Ovary (tissue), 9 donors: ENCODE measurements around the gene ENG. TPM values are rescaled to one million over a fixed set of nuclear protein-coding genes. Genes with fewer than 3 reads are reported as not detected.
A peak's percentile ranks its signal among the peaks of the same experiment; 100 is the strongest.
"Not testable (repeated sequence)": the region's sequence is repeated elsewhere in the genome, so short reads cannot be mapped to it uniquely, and the experiment has no call there.

Experiments
- DNase-seq, 5 donors: peaks; one replicate each; pipeline ENCODE4 v3.0.0-alpha.2; 2019 to 2020
- H3K27ac ChIP-seq, 2 donors: fragments of 200-600 bp; one replicate each; pipeline versions ENCODE4 v1.5.1 to v1.8.0; 2019 to 2022
- H3K27me3 ChIP-seq: fragments of 200-600 bp; one replicate; pipeline ENCODE4 v1.8.0; 2022
- H3K36me3 ChIP-seq: fragments of 200-600 bp; sonication (generic); one replicate; pipeline ENCODE4 v1.5.1; 2019
- H3K4me1 ChIP-seq: one replicate; pipeline ENCODE4 v1.8.1; 2013; ENCODE audit warnings: mild to moderate bottlenecking, moderate library complexity; ENCODE audit not compliant: insufficient read depth
- H3K4me3 ChIP-seq: fragments of 200-600 bp; sonication (generic); one replicate; pipeline ENCODE4 v1.5.1; 2017
- H3K9me3 ChIP-seq, 2 donors: fragments of 200-600 bp in 1 of 2; sonication (generic) in 1 of 2; one replicate each; pipeline versions ENCODE4 v1.5.1 to v1.8.1; 2013 to 2019; ENCODE audit warnings: mild to moderate bottlenecking in 1 of 2, moderate library complexity in 1 of 2
- EP300 ChIP-seq: sonication (generic); formaldehyde crosslinking; IDR thresholded peaks from one replicate; pipeline ENCODE4 v1.6.1; 2017; ENCODE audit warnings: antibody characterized with exemption
- POLR2A ChIP-seq: fragments of 450-650 bp; IDR thresholded peaks from one replicate; pipeline ENCODE4 v1.6.1; 2017; ENCODE audit warnings: antibody characterized with exemption, mild to moderate bottlenecking, moderate library complexity
- WGBS, 3 donors: extraction: QIAGEN DNeasy Blood & Tissue Kit in 1 of 3; methylation state at CpG; one replicate each; pipeline versions ENCODE4 v1.1.5 to v1.1.7; 2013 to 2017; 5-methylcytosine and 5-hydroxymethylcytosine counted together
- intact Hi-C, 4 donors: fragments of 100-400 bp; cut with DNase I; formaldehyde crosslinking; loops; one replicate each; pipeline versions ENCODE4 v1.11.0 to v1.15.1; 2022 to 2023
- polyA plus RNA-seq, 2 donors: library from polyadenylated mRNA; stranded (reverse); fragments of 200-250 nt in 1 of 2; fragments of 350-450 nt in 1 of 2; fragmentation: Illumina TruSeq in 1 of 2; extraction: RNeasy Lipid Tissue Mini Kit (QIAGEN cat#74804) in 1 of 2; gene quantifications; one replicate each; pipeline ENCODE4 v1.2.3, GENCODE V29; 2013 to 2014
- total RNA-seq, 7 donors: library from RNA; depleted of rRNA in 2 of 7; stranded (reverse); fragments of >200 nt in 2 of 7; fragmentation: NEBNext Ultra II Directional in 3 of 7; extraction: Animal tissue kit (Norgen Biotek cat#: 25700) in 3 of 7; gene quantifications; one replicate each; pipeline versions ENCODE4 v1.1.0 to v1.2.4, GENCODE V29; 2016 to 2023
- TF ChIP-seq, protein P1 (sequence below), 3 donors: fragments of 450-650 bp in 2 of 3; fragments of 200-600 bp in 1 of 3; IDR thresholded peaks; one replicate each; pipeline versions ENCODE4 v1.5.1 to v1.8.0; 2016 to 2022; ENCODE audit warnings: antibody characterized with exemption in 3 of 3, mild to moderate bottlenecking in 1 of 3
- donor health status: DM: no; HTN: no; CAD: no; lungs with moderate emphysema.
- donor health status: DM: no; HTN: no; CAD: no.
- donor health status: Bipolar disorder and iron deficiency.
- donor health status: DM: yes; HTN: yes; CAD: no.
- donor health status: DM: no; HTN: no; CAD: no.
- donor health status: DM: yes; HTN: yes; CAD: no.

ENG gene
- total and polyA plus RNA-seq, 9 donors = 54.7 to 298 (median 191) TPM

DNA sequence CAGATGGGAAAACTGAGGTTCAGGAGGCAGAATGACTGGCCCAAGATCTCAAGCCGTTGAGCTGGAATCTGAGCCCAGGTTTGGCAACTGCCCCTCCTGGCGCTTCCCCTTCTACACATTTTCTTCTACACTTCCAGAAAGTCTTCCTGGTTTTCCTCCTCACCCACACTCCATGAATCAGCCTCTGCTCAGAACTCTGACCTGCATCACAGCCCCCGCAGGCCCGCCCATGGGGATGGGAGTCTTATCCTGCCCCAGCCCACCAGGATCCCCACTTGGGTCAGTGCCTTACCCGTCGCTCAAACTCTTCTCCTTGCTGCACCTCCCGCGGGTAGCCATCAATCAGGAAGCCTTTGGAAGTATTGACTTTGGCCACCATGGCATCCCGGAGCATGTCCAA, 17.1 kb upstream of the ENG start:
- H3K4me3 ChIP-seq = no peak overlapping the region
- no peak for TF ChIP-seq EP300
- no peak for TF ChIP-seq POLR2A
- TF ChIP-seq, protein P1, sequence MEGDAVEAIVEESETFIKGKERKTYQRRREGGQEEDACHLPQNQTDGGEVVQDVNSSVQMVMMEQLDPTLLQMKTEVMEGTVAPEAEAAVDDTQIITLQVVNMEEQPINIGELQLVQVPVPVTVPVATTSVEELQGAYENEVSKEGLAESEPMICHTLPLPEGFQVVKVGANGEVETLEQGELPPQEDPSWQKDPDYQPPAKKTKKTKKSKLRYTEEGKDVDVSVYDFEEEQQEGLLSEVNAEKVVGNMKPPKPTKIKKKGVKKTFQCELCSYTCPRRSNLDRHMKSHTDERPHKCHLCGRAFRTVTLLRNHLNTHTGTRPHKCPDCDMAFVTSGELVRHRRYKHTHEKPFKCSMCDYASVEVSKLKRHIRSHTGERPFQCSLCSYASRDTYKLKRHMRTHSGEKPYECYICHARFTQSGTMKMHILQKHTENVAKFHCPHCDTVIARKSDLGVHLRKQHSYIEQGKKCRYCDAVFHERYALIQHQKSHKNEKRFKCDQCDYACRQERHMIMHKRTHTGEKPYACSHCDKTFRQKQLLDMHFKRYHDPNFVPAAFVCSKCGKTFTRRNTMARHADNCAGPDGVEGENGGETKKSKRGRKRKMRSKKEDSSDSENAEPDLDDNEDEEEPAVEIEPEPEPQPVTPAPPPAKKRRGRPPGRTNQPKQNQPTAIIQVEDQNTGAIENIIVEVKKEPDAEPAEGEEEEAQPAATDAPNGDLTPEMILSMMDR (IDR thresholded peaks at IDR 0.05) = no peak
- H3K4me1 ChIP-seq = peaks cover 33% of the 10 kb centered on the region
- DNase-seq = peak in 1 of 5 donors; percentile 11
- H3K27ac ChIP-seq = no peak overlapping the region
- no peaks in the 10 kb centered on the region for H3K27me3 ChIP-seq
- whole genome bisulfite sequencing, 3 donors = 71 to 82% (median 79%) methylated on average over 9 of the region's 9 CpGs
- intact Hi-C loops = loop anchor here in 1 of 4 donors (5.0 kb wide), 1 partner anchor 134 kb away; the partner anchor contains the start of gene TOR2A
- H3K36me3 ChIP-seq = no peaks in the 10 kb centered on the region
- no peaks in the 10 kb centered on the region for H3K9me3 ChIP-seq

DNA sequence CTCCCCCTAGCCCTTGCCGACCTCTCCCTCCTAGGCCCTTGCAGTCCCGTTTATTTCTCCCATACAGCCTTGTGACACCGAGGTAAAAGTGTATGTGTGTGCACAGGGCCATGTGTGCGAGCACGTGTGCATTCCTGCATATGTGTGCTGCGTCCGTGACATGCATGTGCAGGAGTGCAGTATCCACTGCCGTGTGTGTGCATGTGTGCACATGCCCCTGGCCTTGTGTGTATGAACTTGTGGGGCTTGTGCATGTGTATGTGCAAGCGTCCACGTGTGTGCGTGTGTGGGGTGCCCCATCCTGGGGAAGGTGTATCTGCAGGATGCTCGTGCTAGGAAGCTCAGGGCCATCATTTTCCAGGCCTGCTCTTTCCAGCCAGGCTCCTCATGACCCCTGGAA, 16.4 kb upstream of the ENG start:
- intact Hi-C loops = loop anchor here in 1 of 4 donors (5.0 kb wide), 1 partner anchor 134 kb away; the partner anchor contains the start of gene TOR2A
- 77 to 88% (median 78%) methylated on average over 12 of the region's 12 CpGs for WGBS, 3 donors
- no peaks in the 10 kb centered on the region for H3K36me3 ChIP-seq
- TF ChIP-seq, protein P1 (IDR thresholded peaks at IDR 0.05) = no peak
- TF ChIP-seq POLR2A = no peak
- no peak for TF ChIP-seq EP300
- no peaks in the 10 kb centered on the region for H3K27me3 ChIP-seq
- no peak overlapping the region for H3K27ac ChIP-seq
- DNase-seq = no peak
- H3K4me1 ChIP-seq = peaks cover 30% of the 10 kb centered on the region
- H3K4me3 ChIP-seq = no peak overlapping the region
- no peaks in the 10 kb centered on the region for H3K9me3 ChIP-seq

DNA sequence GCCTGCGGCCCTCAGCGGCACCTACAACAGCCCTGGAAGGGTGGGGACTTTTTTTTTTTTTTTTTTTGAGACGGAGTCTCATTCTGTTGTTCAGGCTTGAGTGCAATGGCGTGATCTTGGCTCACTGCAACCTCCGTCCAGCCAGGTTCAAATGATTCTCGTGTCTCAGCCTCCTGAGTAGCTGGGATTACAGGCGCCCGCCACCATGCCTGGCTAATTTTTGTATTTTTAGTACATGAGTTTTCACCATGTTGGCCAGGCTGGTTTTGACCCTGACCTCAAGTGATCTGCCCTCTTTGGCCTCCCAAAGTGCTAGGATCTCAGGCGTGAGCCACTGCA, 15.7 kb upstream of the ENG start:
- H3K27ac ChIP-seq, H3K36me3 ChIP-seq, H3K9me3 ChIP-seq, H3K4me3 ChIP-seq, DNase-seq, H3K27me3 ChIP-seq: not testable (repeated sequence)
- intact Hi-C loops = loop anchor here in 1 of 4 donors (5.0 kb wide), 1 partner anchor 133 kb away; the partner anchor contains the start of gene TOR2A
- 69 to 76% (median 72%) methylated on average over 9 of the region's 9 CpGs for WGBS, 3 donors
- H3K4me1 ChIP-seq = peaks cover 27% of the 10 kb centered on the region

DNA sequence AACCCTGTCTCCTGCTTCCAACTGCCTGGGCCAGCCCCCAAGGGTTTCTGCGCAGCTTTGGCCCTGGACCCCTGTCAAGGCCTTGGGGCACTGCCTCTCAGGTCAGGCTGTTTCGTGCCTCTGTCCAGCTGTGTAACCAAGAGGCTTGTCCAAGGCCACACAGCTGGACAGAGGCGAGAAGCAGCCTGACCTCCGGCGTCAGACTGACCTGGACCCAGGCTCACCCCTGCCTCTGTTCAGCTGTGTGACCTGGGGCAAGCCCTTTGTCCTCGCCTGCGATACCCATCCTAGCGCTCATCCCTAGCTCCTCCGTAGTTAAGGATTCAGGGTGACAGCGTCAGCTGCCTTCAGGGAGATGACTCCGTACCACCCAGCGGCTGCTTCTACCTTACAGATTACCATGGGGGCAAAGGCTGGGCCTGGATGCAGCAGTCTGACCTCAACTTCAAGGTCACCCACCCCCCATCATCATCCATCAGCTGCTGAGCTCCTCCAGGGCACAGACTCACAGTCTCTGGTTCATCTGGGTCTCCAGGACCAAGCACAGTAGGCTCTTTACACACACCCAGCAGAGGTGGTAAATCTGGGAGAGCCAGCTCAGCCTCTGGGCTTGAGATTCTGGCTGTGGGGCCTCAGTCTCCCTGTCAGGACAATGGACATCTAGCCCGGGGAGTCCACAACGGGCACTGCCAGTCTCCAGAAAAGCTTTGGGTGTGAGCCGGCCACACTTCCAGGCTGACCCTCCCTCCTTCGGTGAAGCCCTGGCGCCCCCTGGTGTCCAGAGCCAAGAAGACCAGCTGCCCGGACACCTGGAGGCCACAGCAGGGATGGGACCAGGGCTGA, 15.1 kb upstream of the ENG start:
- TF ChIP-seq, protein P1 (IDR thresholded peaks at IDR 0.05) = peak; percentile 66 to 98 (median 97)
- TF ChIP-seq POLR2A = peak; percentile 42
- no peak for TF ChIP-seq EP300
- Histone ChIP-seq H3K9me3 (no peaks in the 10 kb centered on the region), H3K27ac (peak overlapping the region; percentile 73 to 81), H3K4me3 (no peak overlapping the region), H3K27me3 (no peaks in the 10 kb centered on the region), H3K4me1 (peaks cover 25% of the 10 kb centered on the region), H3K36me3 (no peaks in the 10 kb centered on the region)
- 38 to 59% (median 38%) methylated on average over 14 to 18 of the region's 18 CpGs for WGBS, 3 donors
- peak; percentile 90 to 95 (median 95) for DNase-seq
- intact Hi-C loops = loop anchor here (2.0 to 10.0 kb wide), 7 partner anchors 42 to 135 kb away; partner anchors contain the start of genes CDK9 (in 3 of the 4) and TOR2A (in 3 of the 4)
